ENCODE data around the gene CAV3.

The CAV3 gene

DNA sequence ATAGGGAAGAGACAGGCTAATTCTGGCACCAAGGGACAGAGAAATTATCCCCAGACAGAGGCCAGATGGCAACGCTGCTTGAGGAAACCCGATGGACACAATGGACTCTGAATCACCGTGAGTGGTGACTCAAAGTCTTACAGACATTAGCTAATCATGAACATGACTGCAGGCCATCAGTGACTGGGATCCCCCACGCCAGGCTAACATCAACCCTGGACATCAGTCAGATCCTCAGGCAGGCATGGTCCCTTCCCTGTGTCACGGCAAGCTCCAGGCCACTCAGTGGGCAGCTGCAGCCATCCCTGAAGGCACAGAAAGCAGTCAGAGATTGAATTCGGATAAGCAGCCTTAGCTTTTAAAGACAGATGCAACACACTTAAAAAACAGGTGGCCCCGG, 59.6 kb downstream of the CAV3 start:
- DNase-seq (ENCODE audit: low read depth in 1 of 2, low spot score in 1 of 2): no peak
- in situ Hi-C loops (cut with HindIII; ENCODE audit: low pct_unique_long_range_greater_than_20kb, low sequenced_read_pairs): no loop called here
- TF ChIP-seq JUND (IDR thresholded peaks at IDR 0.05; ENCODE audit: low read depth): no peak

DNA sequence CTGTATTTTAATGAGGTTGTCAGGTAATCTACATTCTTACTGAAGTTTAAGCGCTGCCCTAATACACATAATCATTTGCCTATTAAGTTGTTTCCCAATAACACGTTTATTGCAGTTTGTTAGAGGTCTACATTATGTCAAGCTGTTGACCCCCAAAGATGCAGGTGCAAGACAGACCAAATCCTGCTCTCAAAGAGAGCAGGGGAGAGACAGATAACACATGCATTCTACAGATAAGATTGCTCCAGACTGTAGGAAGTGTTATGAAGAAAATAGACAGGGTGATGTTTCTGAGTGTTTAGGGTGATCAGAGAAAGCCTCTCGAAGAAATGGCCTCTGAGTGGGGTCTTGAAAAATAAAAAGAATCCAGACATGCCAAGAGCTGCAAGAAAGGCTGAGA, 60.6 kb downstream of the CAV3 start:
- TF ChIP-seq JUND (IDR thresholded peaks at IDR 0.05; ENCODE audit: low read depth): no peak
- DNase-seq (ENCODE audit: low read depth in 1 of 2, low spot score in 1 of 2): no peak
- in situ Hi-C loops (cut with HindIII; ENCODE audit: low pct_unique_long_range_greater_than_20kb, low sequenced_read_pairs): no loop called here
